ENCODE data around the gene PHF2. TPM values are rescaled to one million over a fixed set of nuclear protein-coding genes. Genes with fewer than 3 reads are reported as not detected.

The PHF2 gene
- total and polyA plus RNA-seq, 9 of the 15 experiments (the other 6 are each of a cell fraction or from before 2014, with no cell fraction given), result 0.37 to 14.4 (median 8.1) TPM

DNA sequence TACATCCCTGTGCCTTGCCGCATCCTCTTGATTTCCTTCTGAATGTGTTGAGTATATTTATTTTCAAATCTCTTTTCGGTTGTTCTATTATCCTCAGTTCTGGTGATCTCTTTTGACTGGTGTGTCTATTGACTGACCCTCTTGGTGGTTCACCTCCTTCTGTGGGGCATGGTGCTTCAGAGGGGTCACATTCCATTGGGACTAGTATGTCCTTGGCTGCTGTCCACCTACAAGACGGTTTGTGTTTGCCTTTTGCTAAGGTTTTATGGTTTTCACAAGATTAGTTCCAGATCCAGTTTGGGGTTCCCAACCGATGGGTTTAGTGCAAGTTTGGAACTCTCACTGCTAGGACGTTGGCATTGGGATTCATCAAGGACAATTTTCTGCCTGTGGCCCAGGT is 66.6 kb downstream of the PHF2 start:
- no peaks in the 10 kb centered on the region for H4K20me1 ChIP-seq (replicated peaks; ENCODE audit: control insufficient read depth, insufficient read depth, low read length)
- ChIA-PET CTCF (ENCODE audit: low intra/inter-chr PET ratio) (no interaction called here), POLR2A (interaction anchor here (0.9 kb wide), 1 partner anchor 11 kb away, joined by 3 read pairs; no protein-coding TSS in a partner anchor)
- peaks cover 13% of the 10 kb centered on the region for H3K36me3 ChIP-seq (ENCODE audit: control insufficient read depth, insufficient read depth, low read length)
- H3K79me2 ChIP-seq (ENCODE audit: control insufficient read depth, insufficient read depth, low read length), result no peaks in the 10 kb centered on the region
- H3K4me3 ChIP-seq, result no peak overlapping the region
- no peak overlapping the region for H3K9ac ChIP-seq (ENCODE audit: insufficient read depth in 1 of 2, low read depth in 2 of 2, low read length in 2 of 2)
- no peaks in the 10 kb centered on the region for H3K9me1 ChIP-seq (ENCODE audit: control insufficient read depth, insufficient read depth, low read length)
- H3K4me1 ChIP-seq (replicated peaks in 1 of 2; ENCODE audit: control insufficient read depth in 2 of 2, insufficient read depth in 2 of 2, low read length in 2 of 2), result peaks cover 0 to 3% of the 10 kb centered on the region in 2 experiments; a peak in 1 of 5 replicates
- in situ Hi-C loops (cut with MboI) (no loop called here), intact Hi-C loops (cut with micrococcal nuclease) (no loop called here)
- no peak overlapping the region for H3K4me2 ChIP-seq (ENCODE audit: insufficient read depth, low read length)
- H3K27ac ChIP-seq (ENCODE audit: extremely low read depth, low read depth, low read length), result no peak overlapping the region
- 0 out of 2 replicates have a peak, but pooled peaks cover 3% of the 10 kb centered on the region for H3K9me3 ChIP-seq (replicated peaks; ENCODE audit: control insufficient read depth, insufficient read depth, low read depth, low read length)
- DNase-seq (ENCODE audit: extremely low read depth in 1 of 4, low spot score in 3 of 4) (no peak), ATAC-seq (no peak), FAIRE-seq (no peak)
- TF ChIP-seq SP2 (IDR thresholded peaks at IDR 0.05; ENCODE audit: extremely low read depth, low read depth, low read length, poor library complexity, severe bottlenecking) (no peak), SUPT5H (IDR thresholded peaks at IDR 0.05) (no peak), HEY1 (CRISPR knock-in tag; IDR thresholded peaks at IDR 0.05; ENCODE audit: borderline replicate concordance) (no peak), PHTF2 (CRISPR knock-in tag; IDR thresholded peaks at IDR 0.05) (no peak), UBTF (IDR thresholded peaks at IDR 0.05; ENCODE audit: borderline replicate concordance in 1 of 2, low read depth in 2 of 2, low read length in 2 of 2) (no peak), KDM4B (IDR thresholded peaks at IDR 0.05; ENCODE audit: borderline replicate concordance in 2 of 2, low read depth in 1 of 2) (no peak), ZNF12 (CRISPR knock-in tag; IDR thresholded peaks at IDR 0.05) (no peak), ZNF75A (CRISPR knock-in tag; IDR thresholded peaks at IDR 0.05) (no peak), POLR3A (IDR thresholded peaks at IDR 0.05; ENCODE audit: borderline replicate concordance, extremely low read depth, insufficient read depth, insufficient read length) (no peak), EHMT2 (IDR thresholded peaks at IDR 0.05) (no peak), TBL1XR1 (IDR thresholded peaks at IDR 0.05; ENCODE audit: low read length in 2 of 2) (no peak), E2F5 (CRISPR knock-in tag; IDR thresholded peaks at IDR 0.05) (no peak), ZNF174 (CRISPR knock-in tag; IDR thresholded peaks at IDR 0.05) (no peak)
- no peaks in the 10 kb centered on the region for H3K27me3 ChIP-seq (ENCODE audit: control insufficient read depth in 2 of 2, insufficient read depth in 2 of 2, low read length in 2 of 2)
- BruUV-seq (replicated peaks), result no TSS peak
- 61% methylated on average over 5 of the region's 5 CpGs for WGBS (ENCODE audit: insufficient coverage, low coverage, missing lambda C conversion rate)
- H2AFZ ChIP-seq (ENCODE audit: low read depth, low read length), result no peak overlapping the region
